HG03565 (cell line): Measurements from ENCODE around the gene PPM1H.

Source experiments
- ATAC-seq: cut with Tn5 transposase; IDR thresholded peaks from one replicate; pipeline ENCODE4 v1.9.1; 2021; ENCODE audit warnings: mild to moderate bottlenecking, moderate library complexity; ENCODE audit not compliant: unreplicated experiment

PPM1H gene

GRCh38 chr12:62657363-62657632, 277.7 kb downstream of the PPM1H start:
- no peak for ATAC-seq

GRCh38 chr12:62656591-62657362, 278.2 kb downstream of the PPM1H start:
- no peak for ATAC-seq

- ATAC-seq: no peak
Measured at GRCh38 chr12:62655666-62656151, 279.2 kb downstream of the PPM1H start.

GRCh38 chr12:62654326-62655241, 280.4 kb downstream of the PPM1H start:
- ATAC-seq: no peak

- ATAC-seq: no peak
Measured at GRCh38 chr12:62653740-62654139, 281.2 kb downstream of the PPM1H start.

- ATAC-seq: no peak
Measured at GRCh38 chr12:62653304-62653703, 281.6 kb downstream of the PPM1H start.

- ATAC-seq: no peak
Measured at GRCh38 chr12:62651138-62651537, 283.8 kb downstream of the PPM1H start.

GRCh38 chr12:62649412-62650138, 285.4 kb downstream of the PPM1H start:
- ATAC-seq: no peak

- no peak for ATAC-seq
Measured at GRCh38 chr12:62647586-62647985, 287.4 kb downstream of the PPM1H start.

- ATAC-seq: no peak
Measured at GRCh38 chr12:62646566-62646965, 288.4 kb downstream of the PPM1H start.

- ATAC-seq: no peak
Measured at GRCh38 chr12:62643486-62643885, 291.5 kb downstream of the PPM1H start.

GRCh38 chr12:62642486-62642885, 292.5 kb downstream of the PPM1H start:
- ATAC-seq: no peak

- ATAC-seq: peak; percentile 97
Measured at GRCh38 chr12:62640910-62641448, 294.0 kb downstream of the PPM1H start.

GRCh38 chr12:62637679-62638078, 297.3 kb downstream of the PPM1H start:
- ATAC-seq: no peak

- no peak for ATAC-seq
Measured at GRCh38 chr12:62635649-62636048, 299.3 kb downstream of the PPM1H start.

- ATAC-seq: peak; percentile 32
Measured at GRCh38 chr12:62632411-62632918, 302.5 kb downstream of the PPM1H start.

GRCh38 chr12:62631471-62632410, 303.2 kb downstream of the PPM1H start:
- ATAC-seq: peak; percentile 35

GRCh38 chr12:62629971-62630739, 304.8 kb downstream of the PPM1H start:
- ATAC-seq: no peak

GRCh38 chr12:62629413-62629812, 305.5 kb downstream of the PPM1H start:
- no peak for ATAC-seq
